ENCODE results near the gene USP47. TPM values are rescaled to one million over a fixed set of nuclear protein-coding genes. Genes with fewer than 3 reads are reported as not detected.

Gene USP47
- total RNA-seq, 4 donors from 2014 or later = 50.3 to 83.0 (median 69.6) TPM

- TF ChIP-seq POLR2A (IDR thresholded peaks at IDR 0.05) (no peak), CTCF (IDR thresholded peaks at IDR 0.05) (no peak)
- DNase-seq (ENCODE audit: low spot score in 2 of 2) = no peak
- 75 to 82% methylated on average over 2 of the region's 2 CpGs for WGBS, 2 donors
- H3K4me3 ChIP-seq (ENCODE audit: low read depth, poor library complexity, severe bottlenecking) = no peak overlapping the region
- intact Hi-C loops (cut with DNase I; ENCODE audit: low total_unique reads) = no loop called here
These were observed 104.4 kb downstream of the USP47 start for GRCh38 chr11:11946180-11946579.

- intact Hi-C loops (cut with DNase I; ENCODE audit: low total_unique reads) = no loop called here
- DNase-seq (ENCODE audit: low spot score in 2 of 2) = no peak
- no peak for TF ChIP-seq CTCF (IDR thresholded peaks at IDR 0.05)
- no peak for TF ChIP-seq POLR2A (IDR thresholded peaks at IDR 0.05)
- H3K4me3 ChIP-seq (ENCODE audit: low read depth, poor library complexity, severe bottlenecking) = no peak overlapping the region
- WGBS, 2 donors = 94 to 95% methylated on average over 2 of the region's 2 CpGs
These were observed 105.1 kb downstream of the USP47 start for GRCh38 chr11:11946878-11947277.

GRCh38 chr11:11947825-11948224 lies 106.1 kb downstream of the USP47 start:
- 90 to 92% methylated on average over 4 of the region's 4 CpGs for WGBS, 2 donors
- no peak for TF ChIP-seq CTCF (IDR thresholded peaks at IDR 0.05)
- no peak overlapping the region for H3K4me3 ChIP-seq (ENCODE audit: low read depth, poor library complexity, severe bottlenecking)
- no peak for DNase-seq (ENCODE audit: low spot score in 2 of 2)
- intact Hi-C loops (cut with DNase I; ENCODE audit: low total_unique reads) = no loop called here

GRCh38 chr11:11948242-11948947 lies 106.6 kb downstream of the USP47 start:
- no peak overlapping the region for H3K4me3 ChIP-seq (ENCODE audit: low read depth, poor library complexity, severe bottlenecking)
- intact Hi-C loops (cut with DNase I; ENCODE audit: low total_unique reads) = no loop called here
- WGBS, 2 donors = 90 to 96% methylated on average over 2 of the region's 2 CpGs
- TF ChIP-seq POLR2A (IDR thresholded peaks at IDR 0.05) (no peak), CTCF (IDR thresholded peaks at IDR 0.05) (no peak)
- DNase-seq (ENCODE audit: low spot score in 2 of 2) = no peak

- no peak for DNase-seq (ENCODE audit: low spot score in 2 of 2)
- TF ChIP-seq POLR2A (IDR thresholded peaks at IDR 0.05) (no peak), CTCF (IDR thresholded peaks at IDR 0.05) (no peak)
- intact Hi-C loops (cut with DNase I; ENCODE audit: low total_unique reads) = no loop called here
- no peak overlapping the region for H3K4me3 ChIP-seq (ENCODE audit: low read depth, poor library complexity, severe bottlenecking)
These were observed 107.7 kb downstream of the USP47 start for GRCh38 chr11:11949482-11949881.

GRCh38 chr11:11952036-11952435 lies 110.3 kb downstream of the USP47 start:
- intact Hi-C loops (cut with DNase I; ENCODE audit: low total_unique reads) = no loop called here
- TF ChIP-seq POLR2A (IDR thresholded peaks at IDR 0.05) (no peak), CTCF (IDR thresholded peaks at IDR 0.05) (no peak)
- DNase-seq (ENCODE audit: low spot score in 2 of 2) = no peak
- no peak overlapping the region for H3K4me3 ChIP-seq (ENCODE audit: low read depth, poor library complexity, severe bottlenecking)

Data from lower leg skin (tissue), 4 donors.